Naive thymus-derived CD4-positive, alpha-beta T cell (primary cell): ENCODE data around the gene FNDC4. TPM values are rescaled to one million over a fixed set of nuclear protein-coding genes. Genes with fewer than 3 reads are reported as not detected.
A peak's percentile ranks its signal among the peaks of the same experiment; 100 is the strongest.

ENCODE experiments used
- ATAC-seq: fragments of 150-1000 bp; cut with Tn5 transposase; 2 replicates; pipeline ENCODE4 v1.10.0; 2021; ENCODE audit warnings: mild to moderate bottlenecking, moderate library complexity
- CTCF ChIA-PET: fragments of 350-600 bp; sonication (Branson Sonifier 250); formaldehyde crosslinking; loops from one replicate; lab custom pipeline; 2021; ENCODE audit warnings: antibody characterized with exemption; lab: Charles Lee
- POLR2A ChIA-PET: fragments of 350-600 bp; sonication (Branson Sonifier 250); formaldehyde crosslinking; loops from one replicate; lab custom pipeline; 2021; ENCODE audit warnings: antibody characterized with exemption, inconsistent platforms; lab: Charles Lee
- DNase-seq, 9 donors: peaks; one replicate each; pipeline versions ENCODE4 v3.0.0 to v3.0.0-alpha.2; 2020 to 2022; ENCODE audit warnings: mixed read lengths in 1 of 9
- H3K27ac ChIP-seq: one replicate; pipeline ENCODE4 v1.7.0; 2013; ENCODE audit warnings: mild to moderate bottlenecking, low read depth, low read length, moderate library complexity
- H3K27me3 ChIP-seq, 2 donors: one replicate each; pipeline ENCODE4 v1.7.0; 2013; ENCODE audit warnings: low read length in 2 of 2, mild to moderate bottlenecking in 2 of 2, moderate library complexity in 2 of 2; ENCODE audit not compliant: control insufficient read depth in 2 of 2, insufficient read depth in 2 of 2
- H3K36me3 ChIP-seq, 3 experiments: 1 replicate in 2 of 3; 2 replicates in 1 of 3; pipeline ENCODE4 v1.7.0; 2013; ENCODE audit warnings: low read length in 3 of 3, mild to moderate bottlenecking in 3 of 3, moderate library complexity in 1 of 3; ENCODE audit not compliant: insufficient read depth in 3 of 3, control insufficient read depth in 2 of 3
- H3K4me1 ChIP-seq, 2 donors: one replicate each; pipeline ENCODE4 v1.7.0; 2013; ENCODE audit warnings: low read length in 2 of 2, mild to moderate bottlenecking in 2 of 2, moderate library complexity in 1 of 2; ENCODE audit not compliant: control insufficient read depth in 2 of 2, insufficient read depth in 2 of 2
- H3K4me3 ChIP-seq: 2 replicates; pipeline ENCODE4 v1.7.0; 2013; ENCODE audit warnings: mild to moderate bottlenecking, low read length
- H3K9me3 ChIP-seq, 3 experiments: 1 replicate in 2 of 3; 2 replicates in 1 of 3; pipeline ENCODE4 v1.7.0; 2013; ENCODE audit warnings: low read length in 3 of 3; ENCODE audit not compliant: control insufficient read depth in 2 of 3
- H3K27ac Mint-ChIP-seq, 9 donors: one replicate each; pipeline ENCODE4 v1.8.0; 2020 to 2022; ENCODE audit warnings: mixed read lengths in 9 of 9, mild to moderate bottlenecking in 8 of 9, moderate library complexity in 5 of 9, inconsistent platforms in 2 of 9
- H3K27me3 Mint-ChIP-seq, 5 donors: one replicate each; pipeline ENCODE4 v1.8.0; 2021 to 2022; ENCODE audit warnings: mixed read lengths in 5 of 5, mild to moderate bottlenecking in 1 of 5
- H3K36me3 Mint-ChIP-seq, 5 donors: one replicate each; pipeline ENCODE4 v1.8.0; 2020 to 2022; ENCODE audit warnings: mixed read lengths in 5 of 5, mild to moderate bottlenecking in 3 of 5, inconsistent platforms in 1 of 5
- H3K4me1 Mint-ChIP-seq, 7 donors: one replicate each; pipeline ENCODE4 v1.8.0; 2020 to 2022; ENCODE audit warnings: mixed read lengths in 7 of 7, mild to moderate bottlenecking in 3 of 7, inconsistent platforms in 1 of 7
- H3K4me3 Mint-ChIP-seq, 10 donors: one replicate each; pipeline ENCODE4 v1.8.0; 2020 to 2022; ENCODE audit warnings: mild to moderate bottlenecking in 10 of 10, mixed read lengths in 10 of 10, moderate library complexity in 6 of 10, inconsistent platforms in 2 of 10
- H3K9me3 Mint-ChIP-seq, 11 donors: one replicate each; pipeline ENCODE4 v1.8.0; 2020 to 2022; ENCODE audit warnings: mixed read lengths in 11 of 11, mild to moderate bottlenecking in 4 of 11, inconsistent platforms in 1 of 11, moderate library complexity in 1 of 11
- intact Hi-C, 2 donors: fragments of 100-400 bp; cut with micrococcal nuclease; formaldehyde crosslinking; loops; one replicate each; pipeline ENCODE4 v1.15.1; 2023
- polyA plus RNA-seq, 2 donors: library from polyadenylated mRNA; unstranded; fragments of 300-500 nt; fragmentation: Illumina TruSeq; gene quantifications; one replicate each; pipeline ENCODE4 v1.2.3, GENCODE V29; 2021
- total RNA-seq, 6 experiments: library from RNA in 5 of 6; stranded (reverse) in 5 of 6; gene quantifications; 1 replicate in 5 of 6; 2 replicates in 1 of 6; pipeline ENCODE4 v1.2.3 and lab custom pipeline; 2021 to 2026

Gene FNDC4
- total and polyA plus RNA-seq, 7 experiments from 2014 or later: not detected

DNA sequence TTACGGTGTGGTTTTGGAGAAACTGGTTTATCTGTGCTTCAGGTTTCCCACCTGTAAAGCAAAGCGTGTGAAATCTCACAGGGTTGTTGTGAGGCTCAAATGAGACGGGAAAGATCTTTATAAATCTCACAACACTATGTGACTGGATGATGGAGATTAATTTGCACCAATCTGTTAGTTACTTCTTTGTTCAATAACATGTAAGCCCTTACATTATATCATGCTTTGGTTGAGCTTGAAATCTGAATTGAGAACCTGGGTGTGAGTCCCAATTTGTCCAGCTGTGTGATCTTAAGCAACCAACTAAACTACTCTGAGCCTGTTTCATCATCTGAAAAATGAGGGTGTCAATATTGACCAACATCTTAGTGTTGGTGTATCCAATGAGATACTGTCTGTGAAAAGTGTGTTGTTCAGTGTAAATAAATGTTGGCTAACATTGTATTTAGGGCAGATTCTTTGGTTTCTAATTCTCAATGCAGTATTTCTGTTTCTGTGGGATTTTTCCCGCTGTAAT, 898 bp upstream of the FNDC4 start:
- Mint-ChIP-seq H3K4me1 (peaks cover 6 to 17% (median 8%) of the 10 kb centered on the region in 7 donors), H3K27me3 (peaks cover 46 to 62% (median 51%) of the 10 kb centered on the region in 5 donors), H3K36me3 (peaks cover 0 to 5% (median 0%) of the 10 kb centered on the region in 5 donors), H3K4me3 (peak overlapping the region; percentile 36 to 87 (median 72)), H3K27ac (no peak overlapping the region), H3K9me3 (peaks cover 0 to 2% (median 0%) of the 10 kb centered on the region in 11 donors)
- Histone ChIP-seq H3K4me1 (peaks cover 0 to 4% of the 10 kb centered on the region in 2 donors), H3K4me3 (no peak overlapping the region), H3K27ac (no peak overlapping the region), H3K27me3 (peaks cover 7 to 9% of the 10 kb centered on the region in 2 donors), H3K36me3 (no peaks in the 10 kb centered on the region), H3K9me3 (no peaks in the 10 kb centered on the region)
- DNase-seq (no peak), ATAC-seq (no peak)
- CTCF ChIA-PET: interaction anchor here (0.9 kb wide), 1 partner anchor 16 kb away, joined by 3 read pairs; no protein-coding TSS in a partner anchor
- intact Hi-C loops: no loop called here
- POLR2A ChIA-PET: no interaction called here

DNA sequence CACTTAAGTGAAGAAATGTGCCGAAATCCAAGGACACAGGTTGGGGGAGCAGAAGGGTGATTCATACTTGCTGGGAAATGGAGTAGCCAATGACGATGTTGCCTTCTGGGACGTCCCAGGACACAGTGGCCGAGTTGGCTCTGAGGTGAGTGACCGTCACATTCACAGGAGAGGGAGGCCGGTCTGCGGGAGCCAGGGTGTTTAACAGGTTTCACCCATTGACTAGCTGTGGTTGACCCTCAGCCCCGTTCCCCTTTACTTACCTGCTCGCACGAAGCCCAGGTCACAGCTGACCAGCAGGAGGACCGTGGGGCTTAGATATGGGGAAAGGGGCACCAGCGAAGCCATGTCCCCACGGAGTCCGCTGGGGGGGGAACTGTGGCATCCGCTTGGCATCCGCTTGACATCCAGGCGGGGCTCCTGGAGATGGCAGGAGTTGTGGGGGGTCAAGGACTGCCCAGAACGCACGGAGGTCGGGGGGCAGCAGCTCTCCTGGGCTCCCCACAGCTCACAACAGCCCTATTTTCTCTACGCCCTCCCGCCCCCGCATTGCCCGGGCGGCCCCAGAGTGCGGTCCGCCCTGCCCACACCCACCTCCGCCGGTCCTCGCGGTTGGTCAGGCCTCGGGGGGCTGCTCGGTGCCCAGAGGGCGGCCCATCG, 586 bp downstream of the FNDC4 start:
- H3K9me3 ChIP-seq: no peaks in the 10 kb centered on the region
- H3K27me3 ChIP-seq: peaks cover 7 to 9% of the 10 kb centered on the region in 2 donors
- DNase-seq (peak in 1 of 9 donors; percentile 36), ATAC-seq (no peak)
- Mint-ChIP-seq H3K27me3 (peaks cover 45 to 61% (median 51%) of the 10 kb centered on the region in 5 donors), H3K4me1 (peaks cover 9 to 27% (median 17%) of the 10 kb centered on the region in 7 donors), H3K4me3 (peak overlapping the region; percentile 37 to 73 (median 57)), H3K27ac (peak overlapping the region in 2 of 9 donors; percentile 22 to 75), H3K36me3 (peaks cover 0 to 5% (median 0%) of the 10 kb centered on the region in 5 donors), H3K9me3 (peaks cover 0 to 3% (median 0%) of the 10 kb centered on the region in 11 donors)
- peaks cover 7 to 9% of the 10 kb centered on the region in 2 donors for H3K4me1 ChIP-seq
- intact Hi-C loops: no loop called here
- ChIA-PET POLR2A (interaction anchor here (0.5 kb wide), 1 partner anchor 93 kb away, joined by 4 read pairs; no protein-coding TSS in a partner anchor), CTCF (no interaction called here)
- no peaks in the 10 kb centered on the region for H3K36me3 ChIP-seq
- no peak overlapping the region for H3K27ac ChIP-seq
- H3K4me3 ChIP-seq: no peak overlapping the region

GRCh38 chr2:27493948-27494283, 1.1 kb downstream of the FNDC4 start:
- Histone ChIP-seq H3K4me3 (no peak overlapping the region), H3K36me3 (no peaks in the 10 kb centered on the region), H3K4me1 (peaks cover 12 to 14% of the 10 kb centered on the region in 2 donors), H3K9me3 (no peaks in the 10 kb centered on the region), H3K27me3 (peaks cover 7 to 9% of the 10 kb centered on the region in 2 donors), H3K27ac (no peak overlapping the region)
- Mint-ChIP-seq H3K9me3 (peaks cover 0 to 3% (median 0%) of the 10 kb centered on the region in 11 donors), H3K36me3 (peaks cover 0 to 5% (median 0%) of the 10 kb centered on the region in 5 donors), H3K4me3 (peak overlapping the region; percentile 37 to 73 (median 57)), H3K27me3 (peaks cover 41 to 57% (median 51%) of the 10 kb centered on the region in 5 donors), H3K27ac (peak overlapping the region in 2 of 9 donors; percentile 22 to 75), H3K4me1 (peaks cover 11 to 32% (median 22%) of the 10 kb centered on the region in 7 donors)
- POLR2A ChIA-PET: no interaction called here
- CTCF ChIA-PET: no interaction called here
- intact Hi-C loops: no loop called here
- no peak for ATAC-seq
- DNase-seq: no peak

DNA sequence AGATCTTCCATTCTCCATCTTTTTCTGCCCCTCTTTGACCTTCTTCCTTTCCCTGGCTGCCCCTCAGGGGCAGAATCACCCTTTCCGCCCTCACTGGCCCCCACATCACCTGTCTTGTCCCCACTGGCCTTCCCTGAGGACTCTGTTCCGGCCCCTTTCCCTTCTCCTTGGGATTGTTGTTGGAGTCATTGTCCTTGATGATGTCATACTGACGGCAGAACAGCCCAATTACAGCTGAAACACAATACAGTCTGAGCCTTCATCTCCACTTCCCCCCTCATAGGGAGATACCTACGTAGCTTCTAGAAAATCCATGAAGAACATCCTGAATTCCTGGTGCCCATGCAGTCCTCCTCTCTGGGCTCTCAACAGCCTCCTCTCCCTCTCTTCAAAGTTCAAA, 2.4 kb downstream of the FNDC4 start:
- Histone ChIP-seq H3K4me3 (no peak overlapping the region), H3K36me3 (no peaks in the 10 kb centered on the region), H3K27ac (no peak overlapping the region), H3K27me3 (peaks cover 7 to 9% of the 10 kb centered on the region in 2 donors), H3K9me3 (no peaks in the 10 kb centered on the region), H3K4me1 (peaks cover 15 to 16% of the 10 kb centered on the region in 2 donors)
- peaks cover 0 to 3% (median 0%) of the 10 kb centered on the region in 11 donors for H3K9me3 Mint-ChIP-seq
- DNase-seq (no peak), ATAC-seq (no peak)
- intact Hi-C loops: no loop called here
- peaks cover 0 to 5% (median 0%) of the 10 kb centered on the region in 5 donors for H3K36me3 Mint-ChIP-seq
- H3K4me1 Mint-ChIP-seq: peaks cover 11 to 36% (median 27%) of the 10 kb centered on the region in 7 donors
- POLR2A ChIA-PET: no interaction called here
- CTCF ChIA-PET: no interaction called here
- H3K27me3 Mint-ChIP-seq: peaks cover 33 to 44% (median 40%) of the 10 kb centered on the region in 5 donors
- H3K27ac Mint-ChIP-seq: peak overlapping the region in 4 of 9 donors; percentile 18 to 87 (median 56)
- peak overlapping the region in 1 of 10 donors; percentile 15 for H3K4me3 Mint-ChIP-seq

GRCh38 chr2:27489498-27490397, 5.3 kb downstream of the FNDC4 start, which contains the start of gene IFT172:
IFT172 (minus strand) TSS chr2:27489743; CDS start chr2:27489653, 90 bp downstream.
- CTCF ChIA-PET: no interaction called here
- Mint-ChIP-seq H3K36me3 (peaks cover 0 to 7% (median 0%) of the 10 kb centered on the region in 5 donors), H3K4me1 (peaks cover 8 to 29% (median 19%) of the 10 kb centered on the region in 7 donors), H3K27ac (peak within 1 kb of the TSS; percentile 82 to 99 (median 98)), H3K4me3 (peak within 1 kb of the TSS; percentile 78 to 92 (median 84)), H3K9me3 (peaks cover 0 to 3% (median 0%) of the 10 kb centered on the region in 11 donors), H3K27me3 (peaks cover 13 to 20% (median 17%) of the 10 kb centered on the region in 5 donors)
- DNase-seq: peak; percentile 90 to 100 (median 99)
- H3K4me1 ChIP-seq: peaks cover 11 to 16% of the 10 kb centered on the region in 2 donors
- H3K9me3 ChIP-seq: no peaks in the 10 kb centered on the region
- H3K27me3 ChIP-seq: peaks cover 0 to 7% of the 10 kb centered on the region in 2 donors
- H3K36me3 ChIP-seq: peaks cover 0 to 1% (median 0%) of the 10 kb centered on the region in 3 experiments
- H3K4me3 ChIP-seq: peak within 1 kb of the TSS; percentile 63
- POLR2A ChIA-PET: interaction anchor here (0.6 to 1.0 kb wide), 3 partner anchors 12 to 1612 kb away, joined by 3 to 4 read pairs (median 3); no protein-coding TSS in a partner anchor
- intact Hi-C loops: loop anchor here (1.0 to 10.0 kb wide), 17 partner anchors 61 to 405 kb away; partner anchors contain the start of genes EIF2B4 (in 2 of the 2), GTF3C2 (in 2 of the 2), NRBP1 (in 2 of the 2) and PPM1G (in 2 of the 2)
- ATAC-seq: peak; percentile 96
- H3K27ac ChIP-seq: peak within 1 kb of the TSS; percentile 80
